CD4-positive, alpha-beta T cell treated with Interleukin-15 for 4 hours (primary cell): Measurements from ENCODE around the gene GRM2.

Experiments
- DNase-seq: peaks from one replicate; pipeline ENCODE4 v3.0.0-alpha.2; 2020; ENCODE audit warnings: low spot score

Gene GRM2

GRCh38 chr3:51705276-51706020 lies 1.4 kb upstream of the GRM2 start:
- no peak for DNase-seq

- DNase-seq = no peak
Observed at GRCh38 chr3:51706021-51706485, 815 bp upstream of the GRM2 start.

- no peak for DNase-seq
Observed at GRCh38 chr3:51708216-51708845, 1.5 kb downstream of the GRM2 start.

- no peak for DNase-seq
Observed at GRCh38 chr3:51709004-51709420, 2.1 kb downstream of the GRM2 start.

GRCh38 chr3:51709675-51710074 lies 2.8 kb downstream of the GRM2 start:
- DNase-seq = no peak

- no peak for DNase-seq
Observed at GRCh38 chr3:51710631-51711351, 3.9 kb downstream of the GRM2 start.

- no peak for DNase-seq
Observed at GRCh38 chr3:51711352-51712037, 4.6 kb downstream of the GRM2 start.

GRCh38 chr3:51712038-51712420 lies 5.2 kb downstream of the GRM2 start:
- DNase-seq = no peak

GRCh38 chr3:51712511-51712931 lies 5.7 kb downstream of the GRM2 start:
- DNase-seq = no peak

- DNase-seq = no peak
Observed at GRCh38 chr3:51712963-51713362, 6.1 kb downstream of the GRM2 start.

- DNase-seq = no peak
Observed at GRCh38 chr3:51715231-51715976, 8.5 kb downstream of the GRM2 start.

- DNase-seq = no peak
Observed at GRCh38 chr3:51715977-51716294, 9.1 kb downstream of the GRM2 start.

- DNase-seq = no peak
Observed at GRCh38 chr3:51716805-51717204, 9.9 kb downstream of the GRM2 start.

- DNase-seq = no peak
Observed at GRCh38 chr3:51717446-51717845, 10.6 kb downstream of the GRM2 start.

GRCh38 chr3:51717947-51718346 lies 11.1 kb downstream of the GRM2 start:
- no peak for DNase-seq

- peak; percentile 41 for DNase-seq
Observed at GRCh38 chr3:51718547-51719409, 11.9 kb downstream of the GRM2 start.

GRCh38 chr3:51719410-51720025 lies 12.7 kb downstream of the GRM2 start:
- no peak for DNase-seq

GRCh38 chr3:51720292-51721061 lies 13.6 kb downstream of the GRM2 start:
- no peak for DNase-seq

GRCh38 chr3:51721062-51721745 lies 14.3 kb downstream of the GRM2 start:
- DNase-seq = no peak
